Heart left ventricle (tissue), 13 donors: ENCODE measurements around the gene LACC1.

Source experiments
- CTCF ChIP-seq, 12 donors: fragments of 200-600 bp; sonication (generic) in 4 of 12; IDR thresholded peaks; one replicate each; pipeline versions ENCODE4 v1.5.0 to v1.8.0; 2018 to 2022; ENCODE audit warnings: antibody characterized with exemption in 12 of 12, mild to moderate bottlenecking in 5 of 12
- POLR2A ChIP-seq, 2 donors: fragments of 450-650 bp; IDR thresholded peaks; one replicate each; pipeline ENCODE4 v1.6.1; 2017; ENCODE audit warnings: antibody characterized with exemption in 2 of 2, mild to moderate bottlenecking in 2 of 2, moderate library complexity in 2 of 2
- donor health status: ischemic (EF 13 %, LVEDD 7.1; RV severe dilation, severe dysfunction).
- donor health status: DM: no; HTN: yes; CAD: no.
- donor health status: DM: no; HTN: no; CAD: no.
- donor health status: ischemic (EF 25% LVEDD 6.9; RV normal size, moderate dysfunction).
- donor health status: ischemic (EF 25% LVEDD 5.7; RV mildly dilated, moderate dysfunction).
- donor health status: ischemic (EF 35%, LVEDD 5.7; RV mildly dilated, moderate dysfunction).
- donor health status: nonischemic (EF 11% LVEDD 7.7; RV severe dilation, severe dysfunction).
- donor health status: DM: yes; HTN: yes; CAD: no.
- donor health status: PGD.
- donor health status: ischemic (EF 29% LVEDD 5.4; RV normal size, mild dysfunction).
- donor health status: nonischemic (EF 23%, LVEDD 6.1; RV moderate dilation, normal function).

- TF ChIP-seq CTCF (IDR thresholded peaks at IDR 0.05) (no peak), POLR2A (IDR thresholded peaks at IDR 0.05) (no peak)
Measured at GRCh38 chr13:43911871-43912270, 32.2 kb downstream of the LACC1 start.
